GM06990 (cell line): ENCODE results near the gene MAPK8IP1.

Experiments used
- DNase-seq: peaks from one replicate; pipeline ENCODE4 v3.0.0-alpha.2; 2011; ENCODE audit not compliant: insufficient read length; ENCODE audit errors: extremely low read depth
- H3K27me3 ChIP-seq: replicated peaks from 2 replicates; pipeline ENCODE4 v1.6.0; 2011; ENCODE audit warnings: low read length; ENCODE audit not compliant: control insufficient read depth, insufficient read depth
- H3K36me3 ChIP-seq: 2 replicates; pipeline ENCODE4 v1.5.1; 2011; ENCODE audit warnings: low read length; ENCODE audit not compliant: control insufficient read depth, insufficient read depth
- H3K4me3 ChIP-seq: replicated peaks from 2 replicates; pipeline ENCODE4 v1.5.1; 2011; ENCODE audit warnings: low read depth, mild to moderate bottlenecking, control low read depth, low read length
- TF ChIP-seq, protein P1 (sequence below): IDR thresholded peaks from 2 replicates; pipeline ENCODE4 v1.5.1; 2011; ENCODE audit warnings: low read length, control low read depth, mild to moderate bottlenecking, inconsistent platforms; ENCODE audit not compliant: insufficient read depth, poor library complexity, severe bottlenecking

MAPK8IP1 gene

GRCh38 chr11:45924927-45925326 is 39.5 kb downstream of the MAPK8IP1 start:
- Histone ChIP-seq H3K27me3 (peaks cover 2% of the 10 kb centered on the region; the same call in 1 of the 2 replicates), H3K36me3 (no peaks in the 10 kb centered on the region), H3K4me3 (no peak overlapping the region)
- TF ChIP-seq, protein P1, sequence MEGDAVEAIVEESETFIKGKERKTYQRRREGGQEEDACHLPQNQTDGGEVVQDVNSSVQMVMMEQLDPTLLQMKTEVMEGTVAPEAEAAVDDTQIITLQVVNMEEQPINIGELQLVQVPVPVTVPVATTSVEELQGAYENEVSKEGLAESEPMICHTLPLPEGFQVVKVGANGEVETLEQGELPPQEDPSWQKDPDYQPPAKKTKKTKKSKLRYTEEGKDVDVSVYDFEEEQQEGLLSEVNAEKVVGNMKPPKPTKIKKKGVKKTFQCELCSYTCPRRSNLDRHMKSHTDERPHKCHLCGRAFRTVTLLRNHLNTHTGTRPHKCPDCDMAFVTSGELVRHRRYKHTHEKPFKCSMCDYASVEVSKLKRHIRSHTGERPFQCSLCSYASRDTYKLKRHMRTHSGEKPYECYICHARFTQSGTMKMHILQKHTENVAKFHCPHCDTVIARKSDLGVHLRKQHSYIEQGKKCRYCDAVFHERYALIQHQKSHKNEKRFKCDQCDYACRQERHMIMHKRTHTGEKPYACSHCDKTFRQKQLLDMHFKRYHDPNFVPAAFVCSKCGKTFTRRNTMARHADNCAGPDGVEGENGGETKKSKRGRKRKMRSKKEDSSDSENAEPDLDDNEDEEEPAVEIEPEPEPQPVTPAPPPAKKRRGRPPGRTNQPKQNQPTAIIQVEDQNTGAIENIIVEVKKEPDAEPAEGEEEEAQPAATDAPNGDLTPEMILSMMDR = no peak
- no peak for DNase-seq

- no peak for DNase-seq
- Histone ChIP-seq H3K36me3 (no peaks in the 10 kb centered on the region), H3K27me3 (peaks cover 2% of the 10 kb centered on the region; the same call in 1 of the 2 replicates), H3K4me3 (no peak overlapping the region)
- TF ChIP-seq, protein P1 = no peak
These were observed 40.1 kb downstream of the MAPK8IP1 start for GRCh38 chr11:45925550-45925949.

- DNase-seq = peak; percentile 6
- TF ChIP-seq, protein P1 = no peak
- peaks cover 2% of the 10 kb centered on the region; the same call in 1 of the 2 replicates for H3K27me3 ChIP-seq
- no peaks in the 10 kb centered on the region for H3K36me3 ChIP-seq
- no peak overlapping the region for H3K4me3 ChIP-seq
These were observed 40.5 kb downstream of the MAPK8IP1 start for GRCh38 chr11:45926001-45926401.

DNA sequence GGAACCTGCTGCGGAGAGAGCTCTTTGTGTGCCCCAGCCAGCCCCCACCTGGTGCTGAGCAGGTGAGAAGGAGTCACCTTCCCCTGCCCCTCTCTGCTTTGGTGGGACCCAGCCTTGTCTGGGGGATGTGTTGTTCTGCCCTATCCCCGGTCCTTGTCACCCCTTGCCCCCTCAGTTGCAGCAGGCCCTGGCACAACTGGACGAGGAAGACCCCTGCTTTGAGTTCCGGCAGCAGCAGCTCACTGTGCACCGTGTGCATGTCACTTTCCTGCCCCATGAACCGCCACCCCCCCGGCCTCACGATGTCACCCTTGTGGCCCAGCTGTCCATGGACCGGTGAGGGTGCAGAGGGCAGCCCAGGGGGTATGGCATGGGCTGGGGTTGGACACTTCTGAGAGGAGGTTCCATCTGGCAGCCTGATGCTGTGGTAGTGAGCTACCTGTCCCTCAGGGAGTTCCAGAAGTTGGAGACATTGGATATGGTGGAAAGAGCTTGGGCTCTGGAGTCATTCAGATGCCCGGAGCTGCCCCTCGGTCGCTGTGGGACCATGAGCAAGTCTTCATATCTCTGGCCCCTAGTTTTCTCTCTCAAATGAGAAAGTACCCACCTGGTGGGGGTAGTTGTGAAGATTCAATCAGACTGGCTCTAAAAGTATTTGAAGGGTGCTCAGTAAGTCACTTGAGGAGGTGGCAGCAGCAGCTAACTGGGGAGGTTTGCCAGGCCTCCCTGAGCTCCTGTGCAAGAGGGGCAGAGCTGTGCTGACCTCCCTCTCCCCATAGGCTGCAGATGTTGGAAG is 41.3 kb downstream of the MAPK8IP1 start:
- H3K36me3 ChIP-seq = peaks cover under 1% of the 10 kb centered on the region
- DNase-seq = no peak
- peaks cover 2% of the 10 kb centered on the region; the same call in 1 of the 2 replicates for H3K27me3 ChIP-seq
- no peak overlapping the region for H3K4me3 ChIP-seq
- TF ChIP-seq, protein P1 = no peak

GRCh38 chr11:45927332-45927683 is 41.9 kb downstream of the MAPK8IP1 start:
- Histone ChIP-seq H3K36me3 (peaks cover 1% of the 10 kb centered on the region), H3K27me3 (peaks cover 2% of the 10 kb centered on the region; the same call in 1 of the 2 replicates), H3K4me3 (no peak overlapping the region)
- TF ChIP-seq, protein P1 = no peak
- DNase-seq = peak; percentile 13
